ENCODE data around the gene ZNF593.
A peak's percentile ranks its signal among the peaks of the same experiment; 100 is the strongest.

Gene ZNF593

GRCh38 chr1:26169669-26170471 is at the start of gene ZNF593:
TSS of gene ZNF593 (plus strand) at chr1:26169908. CDS start at chr1:26169984, 76 bp downstream.
- DNase-seq (ENCODE audit: low read depth in 1 of 2, low spot score in 1 of 2): peak; percentile 60 to 82

GRCh38 chr1:26121854-26122773 is 47.6 kb upstream of the ZNF593 start:
- DNase-seq (ENCODE audit: low read depth in 1 of 2, low spot score in 1 of 2): no peak

GRCh38 chr1:26122988-26123973 is 46.4 kb upstream of the ZNF593 start:
- DNase-seq (ENCODE audit: low read depth in 1 of 2, low spot score in 1 of 2): no peak

- no peak for DNase-seq (ENCODE audit: low read depth in 1 of 2, low spot score in 1 of 2)
Observed at GRCh38 chr1:26124418-26125331, 45.0 kb upstream of the ZNF593 start.

GRCh38 chr1:26125382-26125781 is 44.3 kb upstream of the ZNF593 start:
- DNase-seq (ENCODE audit: low read depth in 1 of 2, low spot score in 1 of 2): no peak

GRCh38 chr1:26125946-26126320 is 43.8 kb upstream of the ZNF593 start:
- DNase-seq (ENCODE audit: low read depth in 1 of 2, low spot score in 1 of 2): no peak

GRCh38 chr1:26126321-26127084 is 43.2 kb upstream of the ZNF593 start:
- no peak for DNase-seq (ENCODE audit: low read depth in 1 of 2, low spot score in 1 of 2)

- DNase-seq (ENCODE audit: low read depth in 1 of 2, low spot score in 1 of 2): no peak
Observed at GRCh38 chr1:26127235-26128163, 42.2 kb upstream of the ZNF593 start.

GRCh38 chr1:26129778-26130177 is 39.9 kb upstream of the ZNF593 start:
- DNase-seq (ENCODE audit: low read depth in 1 of 2, low spot score in 1 of 2): no peak

- no peak for DNase-seq (ENCODE audit: low read depth in 1 of 2, low spot score in 1 of 2)
Observed at GRCh38 chr1:26130695-26131094, 39.0 kb upstream of the ZNF593 start.

GRCh38 chr1:26132128-26132833 is 37.4 kb upstream of the ZNF593 start:
- no peak for DNase-seq (ENCODE audit: low read depth in 1 of 2, low spot score in 1 of 2)

GRCh38 chr1:26132834-26133167 is 36.9 kb upstream of the ZNF593 start:
- DNase-seq (ENCODE audit: low read depth in 1 of 2, low spot score in 1 of 2): no peak

GRCh38 chr1:26134466-26134865 is 35.2 kb upstream of the ZNF593 start:
- no peak for DNase-seq (ENCODE audit: low read depth in 1 of 2, low spot score in 1 of 2)

GRCh38 chr1:26138974-26139558 is 30.6 kb upstream of the ZNF593 start:
- no peak for DNase-seq (ENCODE audit: low read depth in 1 of 2, low spot score in 1 of 2)

GRCh38 chr1:26142159-26142558 is 27.5 kb upstream of the ZNF593 start:
- no peak for DNase-seq (ENCODE audit: low read depth in 1 of 2, low spot score in 1 of 2)

- DNase-seq (ENCODE audit: low read depth in 1 of 2, low spot score in 1 of 2): peak; percentile 46 to 69
Observed at GRCh38 chr1:26145041-26145959, 24.4 kb upstream of the ZNF593 start.
